Brain microvascular endothelial cell (primary cell): Measurements from ENCODE around the gene UBR1.
"Not testable (repeated sequence)": the region's sequence is repeated elsewhere in the genome, so short reads cannot be mapped to it uniquely, and the experiment has no call there.

Experiments
- DNase-seq: peaks from one replicate; pipeline ENCODE4 v3.0.0-alpha.2; 2020
- H3K27ac ChIP-seq: fragments of 250-450 bp; sonication (Bioruptor Pico); 2 replicates; pipeline ENCODE4 v1.5.1; 2020; ENCODE audit warnings: mild to moderate bottlenecking, moderate library complexity
- H3K27me3 ChIP-seq: fragments of 250-450 bp; sonication (Bioruptor Pico); replicated peaks from 2 replicates; pipeline ENCODE4 v1.5.1; 2020; ENCODE audit warnings: mild to moderate bottlenecking
- H3K36me3 ChIP-seq: fragments of 250-450 bp; sonication (Bioruptor Pico); replicated peaks from 2 replicates; pipeline ENCODE4 v1.5.1; 2020; ENCODE audit warnings: mild to moderate bottlenecking
- H3K4me3 ChIP-seq: 2 replicates; pipeline ENCODE4 v1.5.1; 2011; ENCODE audit warnings: low read depth, mild to moderate bottlenecking, control low read depth, low read length, moderate library complexity
- CTCF ChIP-seq: IDR thresholded peaks from 2 replicates; pipeline ENCODE4 v1.5.1; 2011; ENCODE audit warnings: low read depth, mild to moderate bottlenecking, moderate library complexity, low read length, control low read depth, inconsistent platforms; ENCODE audit errors: missing control alignments
- in situ Hi-C: cut with HindIII; loops from 2 replicates; pipeline ENCODE4 v1.10.0; 2017; ENCODE audit warnings: low sequenced_read_pairs, low pct_ligation_motif_present

Gene UBR1

GRCh38 chr15:42974202-42974862 is 131.5 kb downstream of the UBR1 start:
- in situ Hi-C loops = no loop called here
- H3K27ac ChIP-seq = no peak overlapping the region
- H3K4me3 ChIP-seq = no peak overlapping the region
- DNase-seq = no peak
- H3K36me3 ChIP-seq = peaks cover 32% of the 10 kb centered on the region
- TF ChIP-seq CTCF = no peak
- no peaks in the 10 kb centered on the region for H3K27me3 ChIP-seq

GRCh38 chr15:42973114-42973513 is 132.7 kb downstream of the UBR1 start:
- Histone ChIP-seq H3K27me3 (no peaks in the 10 kb centered on the region), H3K36me3 (peaks cover 41% of the 10 kb centered on the region), H3K27ac (no peak overlapping the region), H3K4me3 (no peak overlapping the region)
- TF ChIP-seq CTCF = no peak
- in situ Hi-C loops = no loop called here
- DNase-seq = no peak

GRCh38 chr15:42971830-42972229 is 134.0 kb downstream of the UBR1 start:
- no peak for TF ChIP-seq CTCF
- no peak overlapping the region for H3K4me3 ChIP-seq
- H3K36me3 ChIP-seq = peaks cover 38% of the 10 kb centered on the region
- H3K27ac ChIP-seq = no peak overlapping the region
- in situ Hi-C loops = no loop called here
- DNase-seq = no peak
- no peaks in the 10 kb centered on the region for H3K27me3 ChIP-seq

GRCh38 chr15:42964476-42964875 is 141.4 kb downstream of the UBR1 start:
- Histone ChIP-seq H3K4me3 (no peak overlapping the region), H3K27me3 (no peaks in the 10 kb centered on the region), H3K27ac (no peak overlapping the region), H3K36me3 (peaks cover 51% of the 10 kb centered on the region)
- no peak for TF ChIP-seq CTCF
- in situ Hi-C loops = no loop called here
- DNase-seq = no peak

- peaks cover 50% of the 10 kb centered on the region for H3K36me3 ChIP-seq
- TF ChIP-seq CTCF = no peak
- in situ Hi-C loops = no loop called here
These were observed 150.3 kb downstream of the UBR1 start for GRCh38 chr15:42955518-42955917.

GRCh38 chr15:42954291-42954690 is 151.5 kb downstream of the UBR1 start:
- in situ Hi-C loops = no loop called here
- TF ChIP-seq CTCF = no peak
- no peak for DNase-seq
- Histone ChIP-seq H3K36me3 (peaks cover 53% of the 10 kb centered on the region), H3K27ac (no peak overlapping the region), H3K27me3 (no peaks in the 10 kb centered on the region), H3K4me3 (no peak overlapping the region)

More at GRCh38 chr15:42955518-42955917, 150.3 kb downstream of the UBR1 start:
- Histone ChIP-seq H3K27me3 (no peaks in the 10 kb centered on the region), H3K27ac (peak overlapping the region; percentile 66), H3K4me3 (no peak overlapping the region)
- DNase-seq = peak; percentile 59

- in situ Hi-C loops, H3K4me3 ChIP-seq: not testable (repeated sequence)
- H3K36me3 ChIP-seq = peaks cover 49% of the 10 kb centered on the region
These were observed 156.9 kb downstream of the UBR1 start for GRCh38 chr15:42948898-42949297.

More at GRCh38 chr15:42948898-42949297, 156.9 kb downstream of the UBR1 start:
- H3K27me3 ChIP-seq, H3K27ac ChIP-seq, DNase-seq: not testable (repeated sequence)
